Skeletal muscle tissue (tissue), 4 donors: Measurements from ENCODE around the gene SPATA45. TPM values are rescaled to one million over a fixed set of nuclear protein-coding genes. Genes with fewer than 3 reads are reported as not detected.
"Not testable (repeated sequence)": the region's sequence is repeated elsewhere in the genome, so short reads cannot be mapped to it uniquely, and the experiment has no call there.

Experiments
- H3K27ac ChIP-seq: one replicate; pipeline ENCODE4 v1.7.0; 2013; ENCODE audit warnings: mild to moderate bottlenecking, low read depth, low read length, inconsistent platforms
- H3K27me3 ChIP-seq, 3 donors: one replicate each; pipeline ENCODE4 v1.7.0; 2013; ENCODE audit warnings: low read length in 3 of 3; ENCODE audit not compliant: control insufficient read depth in 3 of 3, insufficient read depth in 3 of 3
- H3K36me3 ChIP-seq, 3 donors: one replicate each; pipeline ENCODE4 v1.7.0; 2013; ENCODE audit warnings: low read length in 3 of 3; ENCODE audit not compliant: control insufficient read depth in 3 of 3, insufficient read depth in 3 of 3
- H3K4me1 ChIP-seq, 3 donors: one replicate each; pipeline ENCODE4 v1.7.0; 2013; ENCODE audit warnings: low read length in 3 of 3, mild to moderate bottlenecking in 3 of 3; ENCODE audit not compliant: control insufficient read depth in 3 of 3, insufficient read depth in 3 of 3
- H3K4me3 ChIP-seq, 3 donors: one replicate each; pipeline ENCODE4 v1.7.0; 2013; ENCODE audit warnings: low read length in 3 of 3
- H3K9ac ChIP-seq, 3 donors: one replicate each; pipeline ENCODE4 v1.7.0; 2013; ENCODE audit warnings: low read length in 3 of 3, mild to moderate bottlenecking in 3 of 3, moderate library complexity in 2 of 3, low read depth in 1 of 3
- H3K9me3 ChIP-seq, 3 donors: one replicate each; pipeline ENCODE4 v1.7.0; 2013; ENCODE audit warnings: low read length in 3 of 3; ENCODE audit not compliant: control insufficient read depth in 3 of 3
- total RNA-seq: library from RNA; depleted of rRNA; stranded (reverse); fragments of >200 nt; gene quantifications from one replicate; pipeline ENCODE4 v1.2.3, GENCODE V29; 2014
- donor health status: Osteomylitis.

The SPATA45 gene
- total RNA-seq, 1 donor from 2014 or later = 1.6 TPM

- H3K9ac ChIP-seq, H3K27me3 ChIP-seq, H3K27ac ChIP-seq, H3K4me1 ChIP-seq, H3K36me3 ChIP-seq, H3K4me3 ChIP-seq, H3K9me3 ChIP-seq: not testable (repeated sequence)
Measured at GRCh38 chr1:212833211-212834207, 13.9 kb downstream of the SPATA45 start.

GRCh38 chr1:212828395-212828794 is 19.1 kb downstream of the SPATA45 start:
- Histone ChIP-seq H3K4me1 (no peaks in the 10 kb centered on the region), H3K9ac (no peak overlapping the region), H3K36me3 (peaks cover 0 to 2% (median 0%) of the 10 kb centered on the region in 3 donors), H3K4me3 (no peak overlapping the region), H3K27ac (no peak overlapping the region), H3K27me3 (no peaks in the 10 kb centered on the region), H3K9me3 (peaks cover 0 to 4% (median 2%) of the 10 kb centered on the region in 3 donors)

GRCh38 chr1:212827831-212828278 is 19.6 kb downstream of the SPATA45 start:
- no peak overlapping the region for H3K9ac ChIP-seq
- peaks cover 0 to 2% (median 0%) of the 10 kb centered on the region in 3 donors for H3K36me3 ChIP-seq
- H3K4me1 ChIP-seq = no peaks in the 10 kb centered on the region
- H3K9me3 ChIP-seq = peaks cover 0 to 4% (median 2%) of the 10 kb centered on the region in 3 donors
- no peak overlapping the region for H3K4me3 ChIP-seq
- no peaks in the 10 kb centered on the region for H3K27me3 ChIP-seq
- H3K27ac ChIP-seq = no peak overlapping the region

- no peak overlapping the region for H3K4me3 ChIP-seq
- no peaks in the 10 kb centered on the region for H3K27me3 ChIP-seq
- H3K27ac ChIP-seq = no peak overlapping the region
- H3K9ac ChIP-seq = no peak overlapping the region
- H3K36me3 ChIP-seq = peaks cover 0 to 2% (median 0%) of the 10 kb centered on the region in 3 donors
- no peaks in the 10 kb centered on the region for H3K4me1 ChIP-seq
- peaks cover 0 to 4% (median 2%) of the 10 kb centered on the region in 3 donors for H3K9me3 ChIP-seq
Measured at GRCh38 chr1:212827171-212827776, 20.2 kb downstream of the SPATA45 start.

- Histone ChIP-seq H3K27me3 (no peaks in the 10 kb centered on the region), H3K9ac (no peak overlapping the region), H3K27ac (no peak overlapping the region), H3K9me3 (peaks cover 0 to 4% (median 2%) of the 10 kb centered on the region in 3 donors), H3K4me3 (no peak overlapping the region), H3K36me3 (peaks cover 0 to 2% (median 0%) of the 10 kb centered on the region in 3 donors), H3K4me1 (no peaks in the 10 kb centered on the region)
Measured at GRCh38 chr1:212825798-212826452, 21.5 kb downstream of the SPATA45 start.

- no peaks in the 10 kb centered on the region for H3K27me3 ChIP-seq
- H3K4me3 ChIP-seq = no peak overlapping the region
- H3K36me3 ChIP-seq = peaks cover 0 to 2% (median 0%) of the 10 kb centered on the region in 3 donors
- peaks cover 0 to 4% (median 2%) of the 10 kb centered on the region in 3 donors for H3K9me3 ChIP-seq
- no peak overlapping the region for H3K27ac ChIP-seq
- H3K4me1 ChIP-seq = no peaks in the 10 kb centered on the region
- no peak overlapping the region for H3K9ac ChIP-seq
Measured at GRCh38 chr1:212824201-212824600, 23.2 kb downstream of the SPATA45 start.

DNA sequence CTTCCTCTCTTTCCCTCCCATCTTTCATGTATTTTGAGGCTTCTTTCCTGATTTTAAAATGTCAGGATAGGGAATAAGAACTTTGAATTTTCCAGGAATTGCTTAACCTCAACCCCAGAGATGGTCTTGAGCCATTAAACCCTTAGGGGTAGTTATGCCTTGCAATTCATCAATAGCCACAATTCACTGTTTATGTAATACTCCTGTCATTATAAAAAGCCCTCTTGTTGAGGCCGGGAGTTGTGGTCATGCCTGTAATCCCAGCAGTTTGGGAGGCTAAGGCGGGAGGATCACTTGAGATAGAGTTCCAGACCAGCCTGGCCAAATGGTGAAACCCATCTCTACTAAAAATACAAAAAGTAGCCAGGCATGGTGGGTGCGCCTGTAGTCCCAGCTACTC is 24.5 kb downstream of the SPATA45 start:
- H3K9ac ChIP-seq = no peak overlapping the region
- H3K36me3 ChIP-seq = peaks cover 0 to 2% (median 0%) of the 10 kb centered on the region in 3 donors
- no peaks in the 10 kb centered on the region for H3K27me3 ChIP-seq
- H3K27ac ChIP-seq = no peak overlapping the region
- H3K9me3 ChIP-seq = peaks cover 0 to 4% (median 2%) of the 10 kb centered on the region in 3 donors
- no peak overlapping the region for H3K4me3 ChIP-seq
- H3K4me1 ChIP-seq = no peaks in the 10 kb centered on the region

GRCh38 chr1:212820969-212821368 is 26.5 kb downstream of the SPATA45 start:
- Histone ChIP-seq H3K9me3 (peaks cover 0 to 2% (median 2%) of the 10 kb centered on the region in 3 donors), H3K27ac (no peak overlapping the region), H3K4me1 (no peaks in the 10 kb centered on the region)

GRCh38 chr1:212819726-212820125 is 27.7 kb downstream of the SPATA45 start:
- Histone ChIP-seq H3K4me1 (no peaks in the 10 kb centered on the region), H3K9me3 (no peaks in the 10 kb centered on the region), H3K27ac (no peak overlapping the region), H3K36me3 (peaks cover 0 to 2% (median 0%) of the 10 kb centered on the region in 3 donors), H3K9ac (no peak overlapping the region), H3K27me3 (no peaks in the 10 kb centered on the region), H3K4me3 (no peak overlapping the region)

More at GRCh38 chr1:212820969-212821368, 26.5 kb downstream of the SPATA45 start:
- peaks cover 0 to 2% (median 0%) of the 10 kb centered on the region in 3 donors for H3K36me3 ChIP-seq
- no peak overlapping the region for H3K9ac ChIP-seq
- H3K4me3 ChIP-seq = no peak overlapping the region
- no peaks in the 10 kb centered on the region for H3K27me3 ChIP-seq
